GM23338 (cell line): ENCODE results near the gene COP1. TPM values are rescaled to one million over a fixed set of nuclear protein-coding genes. Genes with fewer than 3 reads are reported as not detected.

Experiments
- ATAC-seq: fragments of 200-7000 bp; cut with Tn5 transposase; 3 replicates; pipeline ENCODE4 v1.9.1; 2020
- DNase-seq: peaks from one replicate; pipeline ENCODE4 v3.0.0-alpha.2; 2015; ENCODE audit warnings: low spot score
- H2AFZ ChIP-seq: fragments of 200-600 bp; sonication (generic); 2 replicates; pipeline ENCODE4 v1.8.0; 2016; ENCODE audit warnings: antibody characterized with exemption, mild to moderate bottlenecking, moderate library complexity
- H3F3A ChIP-seq: fragments of 200-600 bp; sonication (generic); replicated peaks from 2 replicates; pipeline ENCODE4 v1.8.0; 2017; ENCODE audit warnings: antibody characterized with exemption, mixed run types, low read depth
- H3K27ac ChIP-seq: fragments of 200-600 bp; sonication (generic); 2 replicates; pipeline ENCODE4 v1.6.1; 2016; ENCODE audit warnings: low read depth
- H3K27me3 ChIP-seq: fragments of 200-600 bp; sonication (generic); 2 replicates; pipeline ENCODE4 v1.8.0; 2016; ENCODE audit warnings: mild to moderate bottlenecking, mixed run types, moderate library complexity; ENCODE audit not compliant: insufficient read depth
- H3K36me3 ChIP-seq: fragments of 200-600 bp; sonication (generic); 2 replicates; pipeline ENCODE4 v1.8.0; 2016; ENCODE audit warnings: mild to moderate bottlenecking; ENCODE audit not compliant: insufficient read depth
- H3K4me1 ChIP-seq: fragments of 200-600 bp; sonication (generic); 2 replicates; pipeline ENCODE4 v1.8.0; 2016; ENCODE audit warnings: mild to moderate bottlenecking, moderate library complexity; ENCODE audit not compliant: insufficient read depth
- H3K4me2 ChIP-seq: fragments of 200-600 bp; sonication (generic); 2 replicates; pipeline ENCODE4 v1.7.1; 2017; ENCODE audit warnings: mixed run types
- H3K4me3 ChIP-seq: fragments of 200-600 bp; sonication (generic); 2 replicates; pipeline ENCODE4 v1.6.1; 2016; ENCODE audit warnings: mixed run types
- H3K79me2 ChIP-seq: fragments of 200-600 bp; sonication (generic); replicated peaks from 2 replicates; pipeline ENCODE4 v1.8.0; 2017; ENCODE audit warnings: mild to moderate bottlenecking; ENCODE audit not compliant: insufficient read depth
- H3K9me2 ChIP-seq: fragments of 200-600 bp; sonication (generic); 2 replicates; pipeline ENCODE4 v1.8.0; 2017; ENCODE audit not compliant: insufficient read depth
- H4K20me1 ChIP-seq: fragments of 200-600 bp; sonication (generic); replicated peaks from 2 replicates; pipeline ENCODE4 v1.8.0; 2017; ENCODE audit warnings: mild to moderate bottlenecking; ENCODE audit not compliant: insufficient read depth
- H3K27ac Mint-ChIP-seq: 2 replicates; pipeline ENCODE4 v1.8.0; 2020; ENCODE audit warnings: inconsistent platforms, mild to moderate bottlenecking, moderate library complexity, mixed read lengths
- H3K27me3 Mint-ChIP-seq: 3 replicates; pipeline ENCODE4 v1.8.0; 2022; ENCODE audit warnings: low read depth, mild to moderate bottlenecking, moderate library complexity, mixed read lengths, inconsistent platforms; ENCODE audit not compliant: insufficient read depth, poor library complexity
- H3K36me3 Mint-ChIP-seq: 3 replicates; pipeline ENCODE4 v1.8.0; 2021; ENCODE audit warnings: low read depth, mild to moderate bottlenecking, inconsistent platforms, moderate library complexity, mixed read lengths
- H3K4me1 Mint-ChIP-seq: 3 replicates; pipeline ENCODE4 v1.8.0; 2020; ENCODE audit warnings: mild to moderate bottlenecking, inconsistent platforms, mixed read lengths
- H3K4me3 Mint-ChIP-seq: 3 replicates; pipeline ENCODE4 v1.8.0; 2021; ENCODE audit warnings: moderate library complexity, mild to moderate bottlenecking, inconsistent platforms, mixed read lengths
- H3K9me3 Mint-ChIP-seq: 3 replicates; pipeline ENCODE4 v1.8.0; 2020; ENCODE audit warnings: moderate library complexity, mild to moderate bottlenecking, inconsistent platforms, mixed read lengths
- CREB1 ChIP-seq: fragments of 250-450 bp; sonication (Bioruptor Pico); IDR thresholded peaks from 2 replicates; pipeline ENCODE4 v1.5.0; 2020; ENCODE audit warnings: low read depth, mild to moderate bottlenecking, moderate library complexity
- CTCF ChIP-seq, 2 experiments: fragments of 200-600 bp in 1 of 2; sonication (generic) in 1 of 2; conservative IDR thresholded peaks; 2 replicates each; pipeline versions ENCODE4 v1.5.1 to v1.6.1; 2016 to 2017; ENCODE audit warnings: antibody characterized with exemption in 2 of 2, low read depth in 2 of 2, mild to moderate bottlenecking in 2 of 2, moderate library complexity in 1 of 2
- ETS1 ChIP-seq: IDR thresholded peaks from 2 replicates; pipeline ENCODE4 v1.6.1; 2016; ENCODE audit warnings: antibody characterized with exemption
- EZH2 ChIP-seq: fragments of 200-600 bp; sonication (generic); IDR thresholded peaks from one replicate; pipeline ENCODE4 v1.8.0; 2017; ENCODE audit warnings: antibody characterized with exemption, mild to moderate bottlenecking, low read depth; ENCODE audit not compliant: unreplicated experiment
- JUNB ChIP-seq: IDR thresholded peaks from one replicate; pipeline ENCODE4 v1.6.1; 2016; ENCODE audit warnings: antibody characterized with exemption; ENCODE audit not compliant: unreplicated experiment
- NANOG ChIP-seq: IDR thresholded peaks from 2 replicates; pipeline ENCODE4 v1.6.1; 2016; ENCODE audit warnings: antibody characterized with exemption, borderline replicate concordance
- REST ChIP-seq: IDR thresholded peaks from one replicate; pipeline ENCODE4 v1.6.1; 2018; ENCODE audit warnings: antibody characterized with exemption; ENCODE audit not compliant: unreplicated experiment
- STAT1 ChIP-seq: IDR thresholded peaks from one replicate; pipeline ENCODE4 v1.6.1; 2016; ENCODE audit warnings: antibody characterized with exemption; ENCODE audit not compliant: unreplicated experiment
- ZNF114 ChIP-seq: fragments of 250-450 bp; sonication (Bioruptor Pico); IDR thresholded peaks from 2 replicates; pipeline ENCODE4 v1.5.0; 2020; ENCODE audit warnings: mild to moderate bottlenecking, moderate library complexity
- ZNF331 ChIP-seq: fragments of 250-450 bp; sonication (Bioruptor Pico); IDR thresholded peaks from 2 replicates; pipeline ENCODE4 v1.5.0; 2020; ENCODE audit warnings: low read depth, mild to moderate bottlenecking, moderate library complexity
- polyA plus RNA-seq: library from polyadenylated mRNA; unstranded; fragments of >200 nt; fragmentation: Nextera tagmentation; extraction: Ambion mirVana; gene quantifications from 2 replicates; pipeline ENCODE4 v1.2.1, GENCODE V29; 2016
- total RNA-seq: library from RNA; depleted of rRNA; stranded (reverse); fragments of >200 nt; shearing (Covaris generic); gene quantifications from 2 replicates; pipeline ENCODE4 v1.2.3, GENCODE V29; 2014

The COP1 gene
- total and polyA plus RNA-seq, 2 experiments from 2014 or later: 54.0 to 54.9 TPM

- Mint-ChIP-seq H3K4me1 (peaks cover 14% of the 10 kb centered on the region), H3K27me3 (peaks cover 2% of the 10 kb centered on the region), H3K9me3 (no peaks in the 10 kb centered on the region), H3K4me3 (no peak overlapping the region), H3K36me3 (no peaks in the 10 kb centered on the region), H3K27ac (no peak overlapping the region)
- TF ChIP-seq EZH2: no peak
- TF ChIP-seq ETS1: no peak
- TF ChIP-seq NANOG: no peak
- TF ChIP-seq JUNB: no peak
- TF ChIP-seq REST: no peak
- TF ChIP-seq ZNF331 (CRISPR knock-in tag): no peak
- no peaks in the 10 kb centered on the region for H4K20me1 ChIP-seq
- H3K4me3 ChIP-seq: no peak overlapping the region
- H3K9me2 ChIP-seq: no peaks in the 10 kb centered on the region; the same call in 1 of the 2 replicates
- no peak for DNase-seq
- H3K4me1 ChIP-seq: peaks cover 14% of the 10 kb centered on the region; the same call in 1 of the 2 replicates
- H3K79me2 ChIP-seq: no peaks in the 10 kb centered on the region
- H3F3A ChIP-seq: no peaks in the 10 kb centered on the region
- ATAC-seq: no peak
- no peaks in the 10 kb centered on the region for H3K27me3 ChIP-seq
- no peak overlapping the region for H3K4me2 ChIP-seq
- no peak overlapping the region for H2AFZ ChIP-seq
- no peak overlapping the region for H3K27ac ChIP-seq
- no peaks in the 10 kb centered on the region for H3K36me3 ChIP-seq
Observed at GRCh38 chr1:176252191-176252590, 45.1 kb upstream of the COP1 start.

- no peak for DNase-seq
- TF ChIP-seq STAT1 (no peak), ZNF331 (CRISPR knock-in tag) (no peak), ZNF114 (CRISPR knock-in tag) (no peak), CREB1 (CRISPR knock-in tag) (no peak), NANOG (no peak), CTCF (conservative IDR thresholded peaks at IDR 0.05; ENCODE audit: low read depth in 2 of 2) (no peak), ETS1 (no peak), JUNB (no peak)
Observed at GRCh38 chr1:176244851-176245250, 37.8 kb upstream of the COP1 start.

More at GRCh38 chr1:176244851-176245250, 37.8 kb upstream of the COP1 start:
- Mint-ChIP-seq H3K4me1 (peaks cover 18% of the 10 kb centered on the region), H3K36me3 (no peaks in the 10 kb centered on the region), H3K27me3 (peaks cover 2% of the 10 kb centered on the region), H3K9me3 (no peaks in the 10 kb centered on the region), H3K4me3 (no peak overlapping the region), H3K27ac (no peak overlapping the region)
- Histone ChIP-seq H3K27me3 (no peaks in the 10 kb centered on the region), H3K79me2 (no peaks in the 10 kb centered on the region), H3F3A (no peaks in the 10 kb centered on the region), H3K9me2 (no peaks in the 10 kb centered on the region), H3K4me3 (no peak overlapping the region), H3K4me2 (no peak overlapping the region), H4K20me1 (no peaks in the 10 kb centered on the region), H3K4me1 (no peaks in the 10 kb centered on the region), H2AFZ (no peak overlapping the region), H3K36me3 (no peaks in the 10 kb centered on the region), H3K27ac (no peak overlapping the region)
- ATAC-seq: no peak
